IMR-90 (cell line): Measurements from ENCODE around the gene CMSS1. TPM values are rescaled to one million over a fixed set of nuclear protein-coding genes. Genes with fewer than 3 reads are reported as not detected.

ENCODE experiments used
- ATAC-seq: fragments of 200-7000 bp; cut with Tn5 transposase; 2 replicates; pipeline ENCODE4 v1.9.1; 2020; ENCODE audit warnings: low read depth, mild to moderate bottlenecking, moderate library complexity
- BruUV-seq: library from RNA; stranded (reverse); fragments of 400-500 nt; replicated peaks from 2 replicates; lab custom pipeline; 2021; lab: Mats Ljungman, UMichigan
- CTCF ChIA-PET: fragments of 300-600 bp; formaldehyde crosslinking; extraction: SDS; loops from one replicate; lab custom pipeline; 2021; ENCODE audit warnings: antibody characterized with exemption; lab: Yijun Ruan, JAX
- POLR2A ChIA-PET: fragments of 300-600 bp; sonication (Branson Sonifier 250); formaldehyde crosslinking; loops from one replicate; lab custom pipeline; 2022; ENCODE audit warnings: antibody characterized with exemption; ENCODE audit not compliant: unreplicated experiment; lab: Charles Lee
- DNase-seq: peaks from one replicate; pipeline ENCODE4 v3.0.0; 2013
- H2AFZ ChIP-seq: replicated peaks from 2 replicates; pipeline ENCODE3; 2013; ENCODE audit warnings: low read length, mild to moderate bottlenecking; ENCODE audit not compliant: poor library complexity
- H2AK5ac ChIP-seq: 2 replicates; pipeline ENCODE4 v1.6.1; 2013; ENCODE audit warnings: low read depth, low read length, inconsistent platforms
- H2AK9ac ChIP-seq: replicated peaks from 2 replicates; pipeline ENCODE3; 2013; ENCODE audit warnings: mild to moderate bottlenecking, low read depth, low read length, moderate library complexity; ENCODE audit not compliant: poor library complexity
- H2BK120ac ChIP-seq: 2 replicates; pipeline ENCODE4 v1.6.1; 2013; ENCODE audit warnings: low read depth, low read length, inconsistent platforms
- H2BK15ac ChIP-seq: 3 replicates; pipeline ENCODE4 v1.6.1; 2013; ENCODE audit warnings: low read depth, low read length, inconsistent platforms
- H2BK20ac ChIP-seq: 2 replicates; pipeline ENCODE4 v1.6.1; 2013; ENCODE audit warnings: low read depth, mild to moderate bottlenecking, inconsistent platforms, low read length, moderate library complexity
- H2BK5ac ChIP-seq: 2 replicates; pipeline ENCODE4 v1.6.1; 2013; ENCODE audit warnings: mild to moderate bottlenecking, low read depth, low read length, inconsistent platforms; ENCODE audit not compliant: poor library complexity, severe bottlenecking
- H3K14ac ChIP-seq: replicated peaks from 2 replicates; pipeline ENCODE4 v1.6.1; 2013; ENCODE audit warnings: low read depth, low read length, inconsistent platforms
- H3K18ac ChIP-seq: 2 replicates; pipeline ENCODE4 v1.6.1; 2013; ENCODE audit warnings: low read depth, low read length, control low read depth
- H3K23ac ChIP-seq: 2 replicates; pipeline ENCODE4 v1.6.1; 2013; ENCODE audit warnings: low read depth, low read length, inconsistent platforms
- H3K27ac ChIP-seq: 2 replicates; pipeline ENCODE4 v1.5.1; 2013; ENCODE audit warnings: mild to moderate bottlenecking, control low read depth, low read length; ENCODE audit not compliant: insufficient read depth
- H3K27me3 ChIP-seq: 2 replicates; pipeline ENCODE4 v1.6.1; 2013; ENCODE audit warnings: low read length; ENCODE audit not compliant: control insufficient read depth, insufficient read depth
- H3K36me3 ChIP-seq: 2 replicates; pipeline ENCODE4 v1.6.1; 2013; ENCODE audit warnings: low read length, mixed read lengths; ENCODE audit not compliant: control insufficient read depth, insufficient read depth
- H3K4ac ChIP-seq: 2 replicates; pipeline ENCODE4 v1.6.1; 2013; ENCODE audit warnings: low read depth, low read length, inconsistent platforms
- H3K4me1 ChIP-seq: 2 replicates; pipeline ENCODE4 v1.6.1; 2013; ENCODE audit warnings: low read length, mixed read lengths; ENCODE audit not compliant: control insufficient read depth, insufficient read depth
- H3K4me2 ChIP-seq: 2 replicates; pipeline ENCODE4 v1.6.1; 2013; ENCODE audit warnings: low read depth, mild to moderate bottlenecking, control low read depth, low read length, moderate library complexity
- H3K4me3 ChIP-seq: 2 replicates; pipeline ENCODE4 v1.5.1; 2013; ENCODE audit warnings: low read depth, mild to moderate bottlenecking, control low read depth, low read length, moderate library complexity; ENCODE audit not compliant: insufficient read depth
- H3K56ac ChIP-seq: 2 replicates; pipeline ENCODE4 v1.6.1; 2013; ENCODE audit warnings: low read length, inconsistent platforms; ENCODE audit not compliant: insufficient read depth; ENCODE audit errors: extremely low read depth
- H3K79me1 ChIP-seq, 2 experiments: 2 replicates each; pipeline ENCODE4 v1.6.1; 2013; ENCODE audit warnings: low read length in 2 of 2, inconsistent platforms in 1 of 2, low read depth in 1 of 2
- H3K9ac ChIP-seq: 2 replicates; pipeline ENCODE4 v1.6.1; 2013; ENCODE audit warnings: low read depth, low read length, control low read depth
- H3K9me1 ChIP-seq: 2 replicates; pipeline ENCODE4 v1.6.1; 2013; ENCODE audit warnings: low read length, inconsistent platforms; ENCODE audit not compliant: insufficient read depth
- H3K9me3 ChIP-seq: 2 replicates; pipeline ENCODE4 v1.6.1; 2013; ENCODE audit warnings: low read length; ENCODE audit not compliant: control insufficient read depth, insufficient read depth
- H4K20me1 ChIP-seq: 2 replicates; pipeline ENCODE4 v1.6.1; 2013; ENCODE audit warnings: low read length, inconsistent platforms; ENCODE audit not compliant: insufficient read depth
- H4K5ac ChIP-seq: 2 replicates; pipeline ENCODE4 v1.6.1; 2013; ENCODE audit warnings: mild to moderate bottlenecking, low read depth, low read length, control low read depth
- H4K8ac ChIP-seq, 2 experiments: 2 replicates each; pipeline ENCODE4 v1.6.1; 2013; ENCODE audit warnings: low read depth in 2 of 2, low read length in 2 of 2, control low read depth in 1 of 2, inconsistent platforms in 1 of 2
- H4K91ac ChIP-seq: 2 replicates; pipeline ENCODE4 v1.6.1; 2013; ENCODE audit warnings: low read depth, low read length, inconsistent platforms; ENCODE audit not compliant: insufficient read depth
- CEBPB ChIP-seq: IDR thresholded peaks from 2 replicates; pipeline ENCODE4 v1.6.1; 2012; ENCODE audit warnings: low read depth, low read length, improper control_type of control experiment
- CHD1 ChIP-seq: IDR thresholded peaks from 2 replicates; pipeline ENCODE4 v1.6.1; 2012; ENCODE audit warnings: low read depth, low read length, improper control_type of control experiment
- ELK1 ChIP-seq: fragments of 150-350 bp; IDR thresholded peaks from 2 replicates; pipeline ENCODE4 v1.6.1; 2016; ENCODE audit warnings: low read depth, mild to moderate bottlenecking, low read length, moderate library complexity, borderline replicate concordance
- FOS ChIP-seq: fragments of 150-350 bp; IDR thresholded peaks from 2 replicates; pipeline ENCODE4 v1.6.1; 2016; ENCODE audit warnings: low read depth, low read length
- MXI1 ChIP-seq: IDR thresholded peaks from 2 replicates; pipeline ENCODE4 v1.6.1; 2012; ENCODE audit warnings: low read depth, mild to moderate bottlenecking, low read length, moderate library complexity, borderline replicate concordance
- NFE2L2 ChIP-seq: fragments of 150-350 bp; IDR thresholded peaks from 2 replicates; pipeline ENCODE4 v1.6.1; 2016; ENCODE audit warnings: low read depth, mild to moderate bottlenecking, low read length
- POLR2A ChIP-seq: IDR thresholded peaks from 2 replicates; pipeline ENCODE4 v1.6.1; 2012; ENCODE audit warnings: mild to moderate bottlenecking, low read depth, low read length
- RAD21 ChIP-seq: IDR thresholded peaks from 2 replicates; pipeline ENCODE4 v1.6.1; 2012; ENCODE audit warnings: low read length, improper control_type of control experiment
- SMC3 ChIP-seq: fragments of 150-350 bp; IDR thresholded peaks from 2 replicates; pipeline ENCODE4 v1.6.1; 2016; ENCODE audit warnings: low read depth, mild to moderate bottlenecking, antibody characterized with exemption, low read length, moderate library complexity
- WGBS, 2 experiments: methylation state at CpG; one replicate each; pipeline versions ENCODE4 v1.1.5 to v1.1.7; 2013; ENCODE audit warnings: missing lambda C conversion rate in 2 of 2; ENCODE audit not compliant: insufficient read length in 1 of 2; ENCODE audit errors: extremely low coverage in 2 of 2; 5-methylcytosine and 5-hydroxymethylcytosine counted together
- dilution Hi-C: fragments of 300-500 bp; cut with HindIII; formaldehyde crosslinking; loops from one replicate; pipeline ENCODE4 v1.14.3; 2018; ENCODE audit warnings: low sequenced_read_pairs; ENCODE audit not compliant: unreplicated experiment
- in situ Hi-C: fragments of 300-500 bp; cut with MboI; formaldehyde crosslinking; loops from 3 replicates; pipeline ENCODE4 v1.14.3; 2019; ENCODE audit warnings: low sequenced_read_pairs, inconsistent platforms, mixed read lengths
- intact Hi-C: fragments of 100-400 bp; cut with micrococcal nuclease; formaldehyde crosslinking; loops from 2 replicates; pipeline ENCODE4 v1.10.0; 2022
- polyA plus RNA-seq, 3 experiments: library from polyadenylated mRNA; depleted of rRNA; stranded (reverse); fragments of >200 nt; gene quantifications; 2 replicates each; pipeline ENCODE4 v1.2.3, GENCODE V29; 2012; ENCODE audit warnings: low replicate concordance in 1 of 3
- total RNA-seq: library from RNA; depleted of rRNA; stranded (reverse); fragments of >200 nt; gene quantifications from 2 replicates; pipeline ENCODE4 v1.2.3, GENCODE V29; 2012

Gene CMSS1
- total and polyA plus RNA-seq, 2 of the 4 experiments (the other 2 are of a cell fraction) = 12.5 to 13.6 TPM

GRCh38 chr3:99873269-99874102 is 55.8 kb downstream of the CMSS1 start:
- WGBS, 2 experiments = no CpG with 5 or more reads among the region's 2 CpGs
- peaks cover 14% of the 10 kb centered on the region for H3K9me1 ChIP-seq
- CTCF ChIA-PET = no interaction called here

More at GRCh38 chr3:99873269-99874102, 55.8 kb downstream of the CMSS1 start:
- H4K20me1 ChIP-seq = peaks cover 48% of the 10 kb centered on the region
- no peaks in the 10 kb centered on the region for H3K9me3 ChIP-seq
- peak overlapping the region; percentile 5; the same call in 1 of the 2 replicates for H3K23ac ChIP-seq
- H3K4me1 ChIP-seq = peaks cover 12% of the 10 kb centered on the region
- peaks cover 3 to 47% of the 10 kb centered on the region in 2 experiments for H3K79me1 ChIP-seq
- ATAC-seq (no peak), DNase-seq (no peak)
- H3K56ac ChIP-seq = peak overlapping the region; percentile 51; the same call in 1 of the 2 replicates
- peak overlapping the region; percentile 53; the same call in 1 of the 2 replicates for H3K18ac ChIP-seq
- intact Hi-C loops = loop anchor here (1.0 to 5.0 kb wide), 3 partner anchors 133 to 381 kb away; no protein-coding TSS in a partner anchor
- H2AK5ac ChIP-seq = no peak overlapping the region
- H2AK9ac ChIP-seq = no peak overlapping the region
- H3K27me3 ChIP-seq = no peaks in the 10 kb centered on the region
- no peak overlapping the region for H2BK120ac ChIP-seq
- H2AFZ ChIP-seq = no peak overlapping the region
- no peak overlapping the region for H2BK20ac ChIP-seq
- peak overlapping the region; percentile 88 for H3K4me3 ChIP-seq
- peak overlapping the region; percentile 29; the same call in 1 of the 2 replicates for H3K14ac ChIP-seq
- H3K4me2 ChIP-seq = peak overlapping the region; percentile 96
- in situ Hi-C loops = loop anchor here (25.0 kb wide), 1 partner anchor 189 kb away; no protein-coding TSS in a partner anchor
- POLR2A ChIA-PET = interaction anchor here (0.7 to 1.0 kb wide), 2 partner anchors 168 to 172 kb away, joined by 3 to 6 read pairs; no protein-coding TSS in a partner anchor
- H2BK15ac ChIP-seq = no peak overlapping the region
- dilution Hi-C loops = no loop called here
- H3K36me3 ChIP-seq = peaks cover 12% of the 10 kb centered on the region
- no TSS peak for BruUV-seq
- TF ChIP-seq MXI1 (no peak), NFE2L2 (no peak), SMC3 (no peak), CEBPB (no peak), ELK1 (no peak), RAD21 (no peak), POLR2A (no peak), CHD1 (no peak), FOS (no peak)
- peak overlapping the region; percentile 26; the same call in 1 of the 2 replicates for H3K27ac ChIP-seq
- H4K8ac ChIP-seq = no peak overlapping the region; a peak in 1 of 4 replicates
- no peak overlapping the region for H4K91ac ChIP-seq
- peak overlapping the region; percentile 73 for H2BK5ac ChIP-seq
- H3K4ac ChIP-seq = no peak overlapping the region
- peak overlapping the region; percentile 38; the same call in 1 of the 2 replicates for H4K5ac ChIP-seq
- peak overlapping the region; percentile 89 for H3K9ac ChIP-seq
